Stimulated activated CD4-positive, alpha-beta T cell treated with anti-CD3 and anti-CD28 coated beads, Interleukin-12 subunit alpha, Interleukin-12 subunit beta, amount 100 ng/mL, for 24 hours (primary cell): ENCODE data around the gene CPTP.

Experiments used
- DNase-seq, 2 experiments: peaks; one replicate each; pipeline ENCODE4 v3.0.0-alpha.2; 2020; ENCODE audit warnings: low read depth in 2 of 2

Gene CPTP

DNA sequence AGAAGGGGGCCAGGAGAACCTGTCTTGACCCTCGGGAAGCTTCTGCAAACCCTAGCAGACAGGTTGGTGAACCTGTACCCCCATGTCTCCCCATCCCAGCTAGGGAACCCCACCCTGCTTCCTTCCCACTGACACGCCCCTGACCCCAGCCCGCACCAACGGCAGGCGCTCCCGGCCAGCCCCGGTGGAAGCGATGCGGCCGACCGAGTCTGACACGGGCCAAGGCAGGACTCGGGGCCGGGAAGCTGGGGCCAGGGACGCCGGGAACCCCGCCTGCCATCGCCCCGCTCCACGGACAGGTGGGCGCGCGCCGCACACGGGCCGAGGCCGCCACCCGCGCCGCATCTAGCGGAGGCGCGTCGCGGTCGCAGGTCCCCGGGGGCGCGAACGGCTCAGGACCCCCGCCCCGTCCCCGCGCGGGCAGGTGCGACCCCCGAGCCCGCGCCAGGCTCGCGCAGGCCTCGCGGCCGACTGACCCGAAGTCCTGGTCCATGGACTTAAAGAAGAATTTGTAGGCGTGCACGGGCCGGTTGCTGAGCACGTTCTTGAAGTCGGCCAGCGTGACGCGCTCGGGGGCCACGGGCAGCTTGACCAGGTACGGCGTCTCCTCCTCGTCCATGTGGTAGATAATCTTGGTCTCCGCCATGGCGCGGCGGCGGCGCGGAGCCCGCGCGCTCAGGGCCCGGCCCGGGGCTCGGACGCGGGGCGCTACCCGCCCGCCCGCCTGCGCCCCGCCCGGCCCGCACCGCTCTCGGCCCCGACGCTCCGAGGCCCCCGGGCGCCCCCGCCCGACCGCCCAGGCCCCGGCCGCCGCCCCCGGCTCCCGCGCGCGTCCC, 24.0 kb downstream of the CPTP start:
- no peak for DNase-seq

DNA sequence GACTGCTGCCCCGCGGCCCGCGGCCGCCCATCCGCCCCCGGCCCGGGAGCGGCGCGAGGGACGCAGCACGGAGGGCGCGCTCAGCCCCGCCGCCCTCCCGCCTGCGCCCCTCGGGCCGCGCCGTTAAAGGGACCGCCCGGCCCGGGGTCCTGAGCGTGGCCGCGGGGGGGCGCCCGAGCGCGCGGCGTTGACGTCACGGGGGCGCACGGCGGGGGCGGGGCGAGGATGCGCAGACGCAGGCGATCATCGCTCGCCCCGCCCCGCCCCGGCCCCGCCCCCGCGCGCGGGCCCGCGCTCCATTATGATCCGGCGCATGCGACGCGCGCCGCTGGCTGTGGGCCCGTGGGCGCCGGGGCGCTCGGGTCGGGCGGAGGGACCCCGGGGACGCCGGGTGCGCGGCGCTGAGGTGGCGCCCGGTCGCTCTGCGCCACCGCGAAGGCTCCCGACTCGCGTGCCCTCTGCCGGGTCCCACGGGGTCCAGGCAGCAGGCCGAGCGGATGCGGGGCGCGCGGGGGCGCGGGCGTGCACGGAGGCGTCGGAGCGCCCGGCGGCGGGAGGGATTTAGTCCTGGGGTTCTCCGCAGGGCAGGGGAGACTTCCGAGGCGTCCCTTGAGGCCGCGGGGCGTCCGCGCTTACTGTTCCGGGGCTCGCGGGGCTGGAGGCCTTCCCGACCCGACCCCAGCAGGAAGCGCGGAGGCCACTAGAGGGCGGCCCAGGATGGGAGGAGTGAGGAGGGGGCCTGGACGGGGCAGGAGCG, 24.8 kb downstream of the CPTP start, which contains the start of gene DVL1:
DVL1 (minus strand) TSS at position 163 of the 757 bp plus-strand sequence. CDS start 353 bp downstream, outside the sequence.
- DNase-seq = peak; percentile 32 to 50

DNA sequence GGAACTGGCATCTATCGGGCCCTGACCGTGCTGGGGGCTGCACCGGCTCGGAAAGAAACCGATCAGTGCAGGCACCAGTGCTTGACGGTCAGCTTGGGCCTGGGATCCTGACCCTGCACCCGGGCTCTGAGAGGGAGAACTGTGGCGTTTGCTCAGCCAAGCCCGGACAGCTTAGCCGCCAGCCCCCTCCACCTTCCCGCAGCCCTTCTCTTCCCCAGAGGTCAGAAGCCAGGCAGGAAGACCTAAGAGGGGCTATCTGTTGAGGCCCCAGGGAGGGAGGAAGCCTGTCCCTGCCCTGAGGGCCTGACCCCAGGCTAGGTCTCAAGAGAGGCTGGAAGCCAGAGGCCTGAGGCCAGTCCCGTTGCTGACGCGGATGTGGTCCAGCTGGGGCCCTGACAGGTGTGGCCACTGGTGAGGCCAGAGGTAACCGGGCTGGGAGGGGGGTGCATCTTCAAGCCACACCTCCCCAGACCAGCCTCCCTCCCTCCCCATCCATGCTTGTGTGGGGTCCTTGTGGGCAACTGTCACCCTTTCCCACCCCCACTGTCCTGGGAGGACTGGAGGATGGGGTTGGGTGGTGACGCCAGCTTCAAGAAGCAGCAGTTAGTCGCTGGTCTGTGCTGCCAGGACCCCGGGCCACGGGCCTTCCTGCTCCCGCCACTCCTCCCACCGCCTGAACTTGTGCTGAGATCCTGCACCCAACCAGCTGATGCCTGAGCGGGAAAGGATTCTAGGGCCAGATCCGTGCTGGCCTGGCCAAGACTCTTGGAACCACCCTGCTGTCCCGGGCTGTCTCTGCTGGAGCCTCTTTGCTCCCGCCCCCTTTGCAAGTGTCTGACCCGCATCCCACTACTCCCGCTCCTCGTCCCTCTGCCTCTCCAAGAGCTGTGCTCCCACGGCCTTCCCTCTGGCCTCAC, 27.2 kb downstream of the CPTP start:
- DNase-seq = no peak

DNA sequence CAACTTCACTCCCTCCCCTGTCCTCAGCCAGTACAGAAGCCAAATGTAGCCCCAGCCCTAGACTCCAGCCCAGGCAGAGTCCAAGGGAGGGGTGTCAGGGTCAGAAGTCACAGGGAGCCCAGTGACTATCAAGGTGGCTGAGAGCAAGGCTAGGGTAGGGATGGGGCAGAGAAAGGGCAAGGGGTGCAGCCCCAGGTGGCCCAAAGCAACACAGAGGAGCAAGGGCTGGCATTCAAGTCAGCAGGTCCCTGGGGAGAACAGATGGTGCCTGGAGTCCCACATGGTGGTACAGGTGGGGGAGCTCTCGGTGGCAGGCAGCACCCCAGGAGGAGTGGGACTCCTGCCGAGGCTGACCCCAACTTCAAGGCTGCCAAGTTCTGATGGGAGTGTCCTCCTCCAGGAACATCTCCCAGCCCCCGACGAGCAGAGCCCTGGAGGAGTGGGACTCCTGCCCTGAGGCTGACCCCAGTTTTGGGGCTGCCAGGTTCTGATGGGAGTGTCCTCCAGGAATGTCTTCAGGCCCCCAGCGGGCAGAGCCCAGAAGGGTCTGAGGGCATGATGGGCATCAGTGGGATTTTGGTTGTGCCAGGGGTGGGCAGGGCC, 28.3 kb downstream of the CPTP start:
- DNase-seq = no peak

DNA sequence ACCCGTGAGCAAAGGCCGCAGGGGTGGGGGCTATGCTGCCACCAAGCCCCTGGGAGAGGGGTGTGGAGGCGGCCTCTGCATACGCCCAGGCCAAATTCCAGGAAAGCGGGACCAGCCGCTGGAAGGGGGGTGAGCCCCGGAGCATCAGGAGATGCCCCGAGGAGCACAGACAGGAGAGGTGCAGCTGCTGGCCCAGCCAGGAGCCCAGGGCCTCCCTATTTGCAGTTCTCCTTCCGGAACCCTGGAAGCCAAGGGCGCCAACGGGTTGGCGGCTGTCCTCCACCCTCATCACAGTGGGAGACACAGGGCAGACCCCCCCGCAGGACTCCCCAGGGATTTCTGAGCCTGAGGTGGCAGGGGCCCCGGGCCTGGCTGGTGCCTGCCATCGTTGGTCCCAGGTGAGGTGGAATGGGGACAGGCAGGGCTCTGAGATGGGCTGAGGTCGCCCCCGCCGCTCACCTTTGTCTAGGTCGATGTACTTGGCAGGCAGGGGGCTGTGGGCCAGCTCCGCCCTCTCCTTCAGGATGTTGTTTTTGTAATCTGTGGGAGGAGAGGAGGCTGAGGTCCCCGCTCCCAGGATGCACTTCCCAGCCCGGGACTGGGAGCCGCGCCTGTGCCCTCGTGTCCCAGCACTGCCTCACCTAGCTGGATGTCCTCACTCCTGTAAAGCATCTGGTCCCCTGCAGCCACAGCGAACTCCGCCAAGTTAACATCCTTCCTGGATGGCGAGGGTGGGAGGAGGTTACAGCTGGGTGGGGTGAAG, 29.0 kb downstream of the CPTP start:
- no peak for DNase-seq

DNA sequence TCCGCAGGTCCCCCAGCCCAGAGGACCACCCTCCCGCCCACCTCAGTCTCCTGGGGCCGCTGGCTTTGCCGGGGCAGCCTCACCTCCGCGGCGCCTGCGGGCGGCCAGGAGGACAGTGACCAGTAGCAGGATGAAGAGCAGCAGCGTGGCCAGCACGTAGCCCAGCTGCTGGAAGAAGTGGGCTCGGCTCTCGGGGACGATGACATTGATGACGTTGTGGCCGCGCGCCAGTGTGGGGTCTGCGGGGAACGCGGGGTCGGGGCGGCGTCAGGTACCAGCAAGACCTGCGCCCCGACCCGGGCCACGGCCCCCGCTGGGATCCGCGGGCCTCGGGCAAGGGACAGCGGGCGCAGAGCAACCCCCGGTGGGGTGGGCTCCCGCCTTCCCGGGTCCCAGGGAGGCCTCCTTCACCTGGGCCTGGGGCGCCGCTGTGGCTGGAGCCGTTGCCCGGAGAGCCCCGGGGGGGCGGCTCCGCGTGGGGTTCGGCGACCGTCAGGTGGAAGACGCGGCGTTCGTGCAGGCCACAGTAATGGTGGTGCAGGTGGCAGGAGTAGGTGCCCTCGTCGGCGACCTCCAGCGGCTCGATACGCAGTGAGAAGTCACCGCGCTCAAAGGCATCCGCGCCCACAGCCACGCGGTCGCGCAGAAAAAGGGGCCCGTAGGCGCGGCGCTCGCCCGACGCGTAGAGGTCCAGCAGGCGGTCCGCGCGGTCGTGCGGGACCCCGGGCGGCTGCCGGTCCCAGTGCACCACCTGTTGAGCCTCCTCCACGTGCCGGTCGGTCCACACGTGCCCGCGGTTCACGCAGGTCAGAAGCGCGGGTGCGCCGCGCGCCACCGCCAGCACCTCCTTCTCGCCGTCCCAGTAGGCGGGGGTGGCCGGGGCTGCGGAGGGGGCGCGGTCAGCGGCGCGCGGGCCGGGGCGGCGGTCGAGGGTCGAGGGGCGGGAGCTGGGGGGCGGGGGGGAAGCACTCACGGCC, 30.0 kb downstream of the CPTP start:
- DNase-seq = no peak

DNA sequence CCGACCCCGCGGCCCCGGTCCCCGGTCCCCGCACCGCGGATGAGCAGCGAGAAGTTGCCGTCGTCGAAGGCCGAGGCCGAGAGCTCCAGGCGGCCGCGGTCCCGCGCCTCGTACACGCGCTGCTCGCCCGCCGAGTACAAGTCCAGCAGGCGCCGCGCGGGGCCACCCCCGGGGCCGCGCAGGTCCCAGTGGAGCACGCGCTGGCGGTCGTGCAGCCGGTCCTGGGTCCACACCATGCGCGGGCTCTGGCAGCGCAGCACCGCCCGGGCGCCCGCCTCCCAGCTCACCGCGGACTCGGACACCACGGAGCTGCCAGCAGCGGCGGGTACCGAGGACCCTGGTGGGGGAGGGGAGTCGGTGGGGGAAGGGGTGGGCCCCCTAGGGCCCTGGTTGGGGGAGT, 30.8 kb downstream of the CPTP start:
- no peak for DNase-seq

DNA sequence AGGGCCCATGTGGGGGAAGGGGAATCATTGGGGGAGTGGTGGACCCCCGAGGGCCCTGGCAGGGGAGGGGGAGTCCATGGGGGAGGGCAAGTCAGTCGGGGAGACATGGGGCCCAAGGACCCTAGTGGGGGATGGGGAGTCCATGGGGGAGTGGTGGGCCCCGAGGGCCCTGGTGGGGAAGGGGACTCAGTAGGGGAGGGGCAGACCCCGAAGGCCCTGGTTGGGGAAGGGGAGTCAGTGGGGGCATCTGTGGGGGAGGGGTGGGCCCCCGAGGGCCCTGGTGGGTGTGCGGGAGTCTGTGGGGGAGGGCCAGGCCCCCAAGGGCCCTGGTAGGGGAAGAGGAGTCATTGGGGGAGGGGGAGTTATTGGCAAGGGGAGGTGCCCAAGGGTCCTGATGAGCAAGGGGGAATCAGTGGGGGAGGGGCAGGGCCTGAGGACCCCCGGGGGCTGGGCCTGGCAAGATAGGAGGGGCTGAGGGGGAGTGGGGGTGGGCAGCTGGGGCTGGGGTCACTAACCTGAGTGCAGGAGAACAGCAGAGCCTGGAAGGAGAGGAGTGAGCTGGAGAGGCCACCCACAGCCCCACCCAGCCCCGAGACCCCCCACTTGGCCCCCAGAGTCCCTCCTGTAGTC, 31.7 kb downstream of the CPTP start:
- no peak for DNase-seq

DNA sequence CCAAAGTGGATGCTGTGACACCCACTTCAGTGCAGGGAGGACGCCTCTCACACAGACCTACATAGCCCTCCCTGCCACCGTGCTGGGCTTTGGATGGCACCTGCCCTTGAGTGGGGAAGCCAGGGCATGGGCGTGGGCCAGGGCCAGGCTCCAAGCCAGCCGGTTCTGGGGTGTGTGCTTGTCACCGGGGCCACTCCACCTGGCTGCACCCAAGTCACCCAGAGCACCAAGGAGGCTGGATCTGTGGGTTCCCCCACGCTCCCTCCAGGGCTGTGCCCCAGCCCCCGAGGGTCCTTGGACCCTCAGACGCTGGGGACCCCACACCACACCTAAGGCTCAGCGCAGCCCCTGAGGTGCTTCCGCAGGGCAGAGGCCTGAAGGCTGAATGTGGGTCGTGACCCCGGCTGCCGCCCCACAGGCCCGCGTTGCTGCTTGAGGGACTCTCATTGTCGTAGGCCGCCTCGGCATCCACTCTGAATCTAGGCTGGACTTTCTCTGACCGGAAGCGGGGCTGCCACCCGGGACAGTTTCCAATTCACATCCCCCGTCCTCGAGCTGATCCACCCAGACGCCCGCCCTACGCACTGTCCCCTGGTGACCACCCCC, 32.3 kb downstream of the CPTP start:
- no peak for DNase-seq

DNA sequence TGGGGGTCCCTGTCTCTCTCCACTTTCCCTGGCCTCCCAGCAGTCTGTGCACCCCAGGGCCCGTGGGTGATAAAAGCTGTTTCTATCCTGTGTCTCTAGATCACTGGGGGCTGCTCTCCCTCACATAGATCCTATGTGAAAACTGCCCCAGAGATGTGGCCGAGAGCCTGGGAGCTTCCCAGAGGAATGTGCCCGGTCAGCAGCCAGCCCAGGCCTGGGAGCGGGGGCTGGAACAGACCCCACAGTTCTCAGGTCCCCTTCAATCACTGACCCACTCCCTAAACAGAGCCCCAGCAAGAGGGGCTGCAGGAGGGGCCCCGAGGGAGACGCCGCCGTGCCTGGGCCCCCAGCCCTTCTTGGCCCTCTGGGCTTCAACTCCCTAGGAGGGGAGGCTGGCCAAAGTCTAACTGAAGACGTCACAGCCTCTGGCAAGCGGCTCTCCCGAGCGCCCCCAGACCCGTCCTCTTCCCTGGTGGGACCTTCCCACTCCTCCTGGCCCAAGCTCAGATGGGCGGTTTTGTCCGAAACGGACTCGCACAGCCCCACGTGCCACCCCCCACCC, 33.4 kb downstream of the CPTP start:
- DNase-seq = no peak

DNA sequence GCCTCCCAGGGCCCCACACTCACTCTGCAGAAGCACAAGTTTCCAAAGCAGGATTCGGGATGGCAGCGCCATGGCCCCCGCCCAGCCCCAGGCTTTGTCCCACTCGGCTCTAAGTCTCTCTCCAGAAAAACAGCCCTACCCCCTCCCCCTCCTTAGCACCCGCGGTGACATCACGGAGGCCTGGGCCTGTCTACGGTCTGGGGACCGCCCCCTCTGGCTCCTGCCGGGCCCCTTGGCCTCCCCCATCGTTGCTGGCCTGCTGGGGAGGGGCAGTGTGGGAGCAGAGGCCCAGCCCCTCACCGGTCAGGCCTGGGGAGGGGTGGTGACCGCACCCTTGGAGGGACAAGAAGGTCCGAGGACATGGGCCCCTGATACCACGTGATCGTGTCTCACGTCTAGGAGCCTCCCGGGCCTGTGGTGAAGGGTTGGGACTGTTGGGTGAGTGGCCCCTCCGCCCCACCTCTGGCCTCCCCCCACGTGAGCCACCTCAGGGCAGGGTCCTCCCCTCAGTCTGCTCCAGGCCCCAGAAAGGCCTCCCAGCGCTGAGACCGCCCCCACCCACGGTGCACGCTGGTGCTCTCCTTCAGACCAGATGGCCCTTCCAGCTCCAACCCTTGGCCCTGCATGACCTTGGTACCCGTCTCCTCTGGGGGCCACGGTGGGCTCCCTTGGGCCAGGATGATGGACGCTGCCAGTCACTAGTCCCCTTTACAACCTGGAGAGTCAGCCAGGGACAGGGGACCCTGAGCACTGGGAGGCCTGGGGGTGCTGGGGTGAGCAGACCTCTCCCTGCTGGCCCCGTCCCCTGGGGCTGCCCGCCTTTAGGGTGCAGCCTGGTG, 34.0 kb downstream of the CPTP start, which contains the start of gene MXRA8:
MXRA8 (minus strand) TSS at position 123 of the 839 bp plus-strand sequence; CDS start at position 72, 51 bp downstream.
- DNase-seq = no peak

DNA sequence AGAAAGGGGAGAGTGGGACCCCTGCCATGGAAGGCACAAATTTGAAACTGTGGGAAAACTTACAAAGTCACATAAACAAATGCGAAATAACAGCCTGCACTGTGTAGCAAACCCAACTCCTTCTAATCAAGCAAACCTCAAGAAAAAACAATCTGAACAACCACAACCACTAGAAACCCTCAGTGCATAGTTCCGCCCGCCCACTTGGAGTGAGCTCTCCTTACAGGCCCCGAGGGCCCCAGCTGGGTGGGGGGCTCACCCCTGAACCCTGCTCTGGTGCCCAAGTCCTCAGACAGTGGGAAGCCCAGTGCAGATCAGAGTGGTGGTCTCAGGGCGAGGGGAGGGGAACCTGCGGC, 34.7 kb downstream of the CPTP start:
- DNase-seq = no peak

DNA sequence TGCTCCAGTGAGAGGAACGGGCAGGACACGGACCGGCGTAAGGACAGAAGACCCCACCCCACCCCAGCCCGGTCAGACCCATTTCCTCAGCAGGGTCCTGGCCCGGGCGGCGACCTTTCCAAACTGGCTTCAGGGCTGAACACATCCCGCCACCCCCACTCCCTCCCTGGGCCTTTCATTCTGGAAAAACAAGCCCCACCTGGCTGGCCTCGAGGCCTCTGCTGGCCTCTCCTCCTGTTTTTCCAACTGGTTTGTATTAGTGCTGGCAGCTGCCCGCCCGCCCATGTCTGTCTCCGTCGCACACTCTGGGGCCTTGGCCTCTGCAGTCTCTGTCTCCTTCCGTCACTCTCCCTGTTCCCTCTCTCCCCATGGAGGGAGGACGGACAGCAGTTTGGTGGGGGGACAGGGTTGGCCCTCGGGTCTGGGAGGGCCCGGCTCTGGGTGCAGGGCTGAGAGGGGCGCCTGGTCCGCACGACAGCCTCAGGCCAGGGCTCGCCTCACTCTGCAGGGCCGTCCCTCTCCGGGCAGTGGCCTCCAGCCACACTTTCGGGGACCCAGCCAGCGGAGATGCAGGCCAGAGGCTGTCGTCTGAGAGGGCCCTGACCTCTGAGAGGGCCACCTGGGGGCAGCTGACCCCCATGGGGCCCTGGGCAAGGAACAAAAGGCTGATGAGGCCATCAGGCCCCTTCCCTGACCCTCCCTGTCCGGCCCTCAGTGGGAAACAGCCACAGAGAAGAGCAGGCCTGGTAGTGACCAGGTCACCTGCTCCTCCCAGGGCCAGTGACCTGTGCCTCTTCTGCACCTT, 35.3 kb downstream of the CPTP start:
- DNase-seq = no peak

DNA sequence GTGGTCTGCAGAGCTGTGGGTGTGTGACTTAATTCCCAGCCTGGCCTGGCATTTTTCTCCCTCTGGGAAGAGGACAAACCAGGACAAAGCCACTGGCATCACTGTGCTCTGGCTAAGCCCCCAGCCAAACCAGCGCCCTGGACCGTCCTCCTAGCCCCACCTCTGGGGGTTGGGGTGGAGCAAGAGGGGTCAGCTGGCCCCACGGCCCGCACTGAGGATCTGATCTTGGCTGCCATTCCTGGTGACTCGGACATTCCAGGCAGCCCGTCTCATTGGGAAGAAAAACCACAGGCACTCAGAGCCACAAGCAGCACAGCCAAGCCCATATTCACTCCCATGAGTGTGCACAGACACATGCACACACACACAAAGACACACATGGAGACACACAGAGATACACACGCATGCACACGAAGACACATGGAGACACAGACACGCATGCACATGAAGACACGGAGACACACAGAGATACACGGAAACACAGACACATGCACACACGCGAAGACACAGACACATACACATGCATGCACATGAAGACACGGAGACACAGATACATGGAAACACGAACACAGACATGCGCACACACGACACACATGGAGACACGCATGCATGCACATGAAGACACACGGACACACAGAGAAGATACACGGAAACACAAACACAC, 36.0 kb downstream of the CPTP start:
- DNase-seq = no peak

DNA sequence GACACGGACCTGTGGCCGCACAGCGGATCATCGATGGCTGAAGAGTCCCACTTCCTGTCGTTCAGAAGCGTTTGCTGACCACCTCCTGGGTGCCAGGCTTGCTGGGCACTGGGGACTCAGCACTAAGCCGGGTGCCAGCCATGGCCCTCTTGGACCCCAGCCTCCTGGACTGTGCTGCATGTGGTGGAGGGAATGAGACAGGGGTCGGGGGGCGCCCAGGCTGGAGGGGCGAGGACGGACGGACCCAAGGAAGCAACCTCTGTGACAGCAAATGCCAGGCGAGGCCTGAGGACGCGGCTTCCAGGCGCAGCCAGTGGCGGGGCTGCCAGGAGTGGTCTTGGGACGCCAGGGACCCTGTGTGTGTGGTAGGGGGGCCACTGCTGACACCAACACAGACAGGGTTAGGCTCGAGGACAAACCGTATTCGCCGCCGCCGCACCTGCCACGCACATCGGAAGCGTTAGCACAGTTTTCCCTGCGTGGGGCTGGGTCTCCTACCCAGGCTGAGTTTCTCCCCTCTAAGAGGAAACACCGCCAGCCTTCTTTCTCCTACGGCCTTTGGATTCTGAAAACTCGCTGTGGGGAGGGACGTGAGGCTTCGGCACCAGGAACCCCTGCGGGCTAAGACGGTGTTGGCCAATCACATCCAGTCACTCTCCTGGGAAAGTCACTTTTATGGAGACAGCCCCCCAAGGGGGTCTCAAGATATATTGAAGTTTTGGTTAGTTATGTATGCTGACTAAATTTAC, 36.8 kb downstream of the CPTP start:
- DNase-seq = no peak
